Skeletal muscle cell (primary cell): ENCODE results near the gene SS18L1.
A peak's percentile ranks its signal among the peaks of the same experiment; 100 is the strongest.

Experiments
- DNase-seq: peaks from one replicate; pipeline ENCODE4 v3.0.0-alpha.2; 2010; ENCODE audit warnings: low read depth
- H3K4me3 ChIP-seq: 2 replicates; pipeline ENCODE4 v1.5.1; 2011; ENCODE audit warnings: low read depth, mild to moderate bottlenecking, control low read depth, low read length, moderate library complexity

SS18L1 gene

GRCh38 chr20:62119591-62120364 is 23.8 kb upstream of the SS18L1 start:
- no peak overlapping the region for H3K4me3 ChIP-seq
- no peak for DNase-seq

GRCh38 chr20:62120365-62120762 is 23.2 kb upstream of the SS18L1 start:
- DNase-seq, result no peak
- no peak overlapping the region for H3K4me3 ChIP-seq

GRCh38 chr20:62120990-62121775 is 22.4 kb upstream of the SS18L1 start:
- H3K4me3 ChIP-seq, result peak overlapping the region; percentile 64
- peak; percentile 30 for DNase-seq

GRCh38 chr20:62121776-62122653 is 21.6 kb upstream of the SS18L1 start, which contains the start of gene LSM14B:
Gene LSM14B (plus strand): TSS chr20:62122475. CDS start chr20:62122667, 192 bp downstream.
- peak within 1 kb of the TSS; percentile 64 for H3K4me3 ChIP-seq
- DNase-seq, result peak; percentile 92

GRCh38 chr20:62122654-62123449 is 20.7 kb upstream of the SS18L1 start:
- peak overlapping the region; percentile 64 for H3K4me3 ChIP-seq
- DNase-seq, result no peak

- peak overlapping the region; percentile 64 for H3K4me3 ChIP-seq
- no peak for DNase-seq
Observed at GRCh38 chr20:62123450-62124118, 20.0 kb upstream of the SS18L1 start.

- no peak for DNase-seq
Observed at GRCh38 chr20:62126141-62126540, 17.4 kb upstream of the SS18L1 start.

GRCh38 chr20:62127799-62128198 is 15.8 kb upstream of the SS18L1 start:
- no peak overlapping the region for H3K4me3 ChIP-seq
- DNase-seq, result no peak

More at GRCh38 chr20:62126141-62126540, 17.4 kb upstream of the SS18L1 start:
- no peak overlapping the region for H3K4me3 ChIP-seq

GRCh38 chr20:62128502-62128901 is 15.1 kb upstream of the SS18L1 start:
- DNase-seq, result no peak
- H3K4me3 ChIP-seq, result no peak overlapping the region

GRCh38 chr20:62129731-62130531 is 13.6 kb upstream of the SS18L1 start:
- DNase-seq, result no peak

GRCh38 chr20:62131560-62132320 is 11.8 kb upstream of the SS18L1 start:
- H3K4me3 ChIP-seq, result no peak overlapping the region
- no peak for DNase-seq

More at GRCh38 chr20:62129731-62130531, 13.6 kb upstream of the SS18L1 start:
- H3K4me3 ChIP-seq, result no peak overlapping the region

GRCh38 chr20:62132421-62132820 is 11.1 kb upstream of the SS18L1 start:
- no peak for DNase-seq
- no peak overlapping the region for H3K4me3 ChIP-seq

- no peak overlapping the region for H3K4me3 ChIP-seq
- no peak for DNase-seq
Observed at GRCh38 chr20:62133051-62133845, 10.3 kb upstream of the SS18L1 start.

GRCh38 chr20:62133864-62134263 is 9.7 kb upstream of the SS18L1 start:
- no peak overlapping the region for H3K4me3 ChIP-seq
- DNase-seq, result no peak

GRCh38 chr20:62134735-62135231 is 8.8 kb upstream of the SS18L1 start:
- no peak for DNase-seq
- H3K4me3 ChIP-seq, result no peak overlapping the region
